NCI-H524 (cell line): ENCODE measurements around the gene PPP1R12A.
"Not testable (repeated sequence)": the region's sequence is repeated elsewhere in the genome, so short reads cannot be mapped to it uniquely, and the experiment has no call there.

Source experiments
- DNase-seq, 2 experiments: peaks; one replicate each; lab custom pipeline; 2025; lab: John Stamatoyannopoulos, UW

Gene PPP1R12A

GRCh38 chr12:79841248-79841877 lies 93.5 kb downstream of the PPP1R12A start:
- DNase-seq = no peak

GRCh38 chr12:79838359-79838758 lies 96.5 kb downstream of the PPP1R12A start:
- no peak for DNase-seq

DNA sequence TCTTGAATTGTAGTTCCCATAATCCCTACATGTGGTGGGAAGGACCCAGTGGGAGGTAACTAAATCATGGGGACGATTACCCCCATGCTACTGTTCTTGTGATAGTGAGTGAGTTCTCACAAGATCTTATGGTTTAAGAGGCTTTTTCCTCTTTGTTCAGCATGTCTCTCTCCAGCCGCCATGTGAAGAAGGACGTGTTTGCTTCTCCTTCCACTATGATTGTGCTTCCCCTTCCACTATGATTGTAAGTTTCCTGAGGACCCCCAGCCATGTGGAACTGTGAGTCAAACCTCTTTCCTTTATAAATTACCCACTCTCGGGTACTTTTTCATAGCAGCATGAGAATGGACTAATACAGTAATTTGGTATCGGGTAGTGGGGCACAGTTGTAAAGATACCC lies 97.3 kb downstream of the PPP1R12A start:
- no peak for DNase-seq

- DNase-seq = no peak
Observed at GRCh38 chr12:79835377-79835843, 99.5 kb downstream of the PPP1R12A start.

DNA sequence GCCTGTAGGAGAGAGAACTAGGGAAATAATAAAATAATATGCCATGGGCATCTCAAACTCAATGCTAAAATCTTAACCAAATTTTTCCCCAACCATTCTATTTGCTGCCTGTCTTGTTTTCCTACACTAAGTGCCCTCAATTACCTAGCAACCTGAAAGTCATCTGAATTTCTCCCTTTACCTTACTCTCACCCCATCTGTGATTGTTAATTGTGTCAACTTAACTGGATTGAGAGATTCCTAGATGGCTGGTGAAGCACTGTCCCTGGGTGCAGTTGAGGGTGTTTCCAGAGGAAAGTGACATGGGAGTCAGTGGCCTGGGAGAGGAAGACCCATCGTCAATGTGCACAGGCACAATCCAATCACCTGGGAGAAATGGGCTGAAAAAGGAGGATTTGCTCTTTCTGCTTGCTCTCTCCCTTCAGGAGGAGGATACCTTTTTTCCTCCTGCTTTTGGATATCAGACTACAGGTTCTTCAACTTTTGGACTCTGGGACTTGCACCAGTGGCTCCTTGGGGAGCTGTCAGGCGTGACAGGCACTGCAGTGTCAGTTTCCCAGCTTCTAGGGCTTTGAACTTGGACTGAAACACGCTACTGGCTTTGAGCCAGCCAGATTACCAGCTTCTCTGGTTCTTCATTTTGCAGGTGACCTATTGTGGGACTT lies 100.1 kb downstream of the PPP1R12A start:
- DNase-seq = no peak

GRCh38 chr12:79830440-79830839 lies 104.5 kb downstream of the PPP1R12A start:
- no peak for DNase-seq

- no peak for DNase-seq
Observed at GRCh38 chr12:79828924-79829323, 106.0 kb downstream of the PPP1R12A start.

DNA sequence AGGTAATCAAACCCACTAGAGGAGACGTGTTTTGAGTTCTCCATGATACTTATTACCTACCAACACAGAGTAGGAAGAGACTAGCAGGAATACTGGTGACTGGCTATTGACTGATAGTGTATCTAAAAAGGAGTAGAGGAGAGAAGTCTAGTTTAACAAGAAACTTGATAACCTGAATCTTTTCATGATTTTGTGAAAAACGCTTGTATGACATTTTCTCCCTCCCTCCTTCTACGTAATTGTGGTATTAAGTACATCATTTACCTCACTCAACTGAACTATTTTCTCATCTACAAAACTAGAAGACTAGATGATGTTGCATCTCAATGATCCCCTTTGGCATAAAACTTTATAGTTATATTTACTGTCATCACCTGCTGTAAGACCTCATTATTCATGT lies 107.4 kb downstream of the PPP1R12A start:
- no peak for DNase-seq

GRCh38 chr12:79826267-79827128 lies 108.4 kb downstream of the PPP1R12A start:
- no peak for DNase-seq

- no peak for DNase-seq
Observed at GRCh38 chr12:79822475-79822874, 112.4 kb downstream of the PPP1R12A start.

- DNase-seq = no peak
Observed at GRCh38 chr12:79818856-79819255, 116.0 kb downstream of the PPP1R12A start.

DNA sequence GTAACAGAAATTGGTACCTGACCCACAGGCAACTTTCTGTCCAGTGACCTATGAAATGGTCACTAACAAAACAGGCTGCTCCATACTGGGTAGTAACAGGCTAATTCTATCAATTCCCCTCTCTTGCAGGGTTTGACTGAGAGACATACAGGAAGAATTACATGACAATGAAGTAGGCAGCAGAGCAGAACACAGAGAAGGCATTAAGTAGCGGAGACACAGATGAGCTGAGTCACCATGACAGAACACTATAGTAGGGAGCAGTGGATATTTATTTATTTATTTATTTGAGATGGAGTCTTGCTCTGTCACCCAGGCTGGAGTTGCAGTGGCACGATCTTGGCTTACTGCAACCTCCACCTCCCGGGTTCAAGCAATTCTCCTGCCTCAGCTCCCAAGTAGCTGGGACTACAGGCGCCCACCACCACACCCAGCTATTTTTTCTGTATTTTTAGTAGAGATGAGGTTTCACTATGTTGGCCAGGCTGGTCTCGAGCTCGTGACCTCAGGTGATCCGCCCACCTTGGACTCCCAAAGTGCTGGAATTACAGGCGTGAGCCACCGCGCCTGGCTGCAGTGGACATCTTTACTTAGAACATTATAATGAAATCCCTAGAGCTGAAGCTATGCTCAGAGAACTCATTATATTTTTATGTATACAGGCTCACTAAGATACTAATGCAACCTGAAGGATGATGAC lies 150.4 kb downstream of the PPP1R12A start:
- not testable (repeated sequence) for DNase-seq

GRCh38 chr12:79782172-79782900 lies 152.6 kb downstream of the PPP1R12A start:
- no peak for DNase-seq

DNA sequence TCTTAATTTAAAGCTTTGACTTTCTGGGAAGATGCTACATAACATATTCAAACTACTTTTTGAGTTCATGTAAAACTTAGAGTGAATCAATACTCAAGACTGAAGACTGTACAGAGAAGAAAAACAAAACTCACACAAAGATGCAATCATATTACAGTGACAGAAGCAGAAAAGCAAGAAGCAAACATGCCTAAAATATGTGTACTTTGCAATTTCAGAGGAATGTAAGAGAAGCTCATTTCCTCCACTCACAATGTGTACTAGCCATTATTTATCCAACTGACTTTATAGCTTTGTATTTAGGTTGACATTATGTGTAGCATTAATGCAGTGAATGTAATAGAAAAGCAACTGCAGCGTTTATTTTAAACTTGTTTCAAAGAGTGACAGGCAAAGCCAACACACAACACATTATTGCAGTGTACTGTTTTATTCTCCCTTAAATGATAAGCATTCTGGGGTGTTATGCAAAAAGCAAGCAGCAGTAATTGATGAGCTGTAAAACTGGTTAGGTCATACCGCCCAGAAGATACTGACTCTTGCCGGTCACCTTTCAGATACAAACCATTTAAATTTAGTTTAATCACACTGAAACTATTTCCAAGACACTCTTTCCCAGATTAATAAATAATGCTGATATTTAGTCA lies 156.0 kb downstream of the PPP1R12A start:
- DNase-seq = no peak

- no peak for DNase-seq
Observed at GRCh38 chr12:79776111-79776510, 158.8 kb downstream of the PPP1R12A start.

GRCh38 chr12:79775355-79776027 lies 159.4 kb downstream of the PPP1R12A start:
- no peak for DNase-seq

GRCh38 chr12:79773896-79774295 lies 161.0 kb downstream of the PPP1R12A start:
- no peak for DNase-seq

DNA sequence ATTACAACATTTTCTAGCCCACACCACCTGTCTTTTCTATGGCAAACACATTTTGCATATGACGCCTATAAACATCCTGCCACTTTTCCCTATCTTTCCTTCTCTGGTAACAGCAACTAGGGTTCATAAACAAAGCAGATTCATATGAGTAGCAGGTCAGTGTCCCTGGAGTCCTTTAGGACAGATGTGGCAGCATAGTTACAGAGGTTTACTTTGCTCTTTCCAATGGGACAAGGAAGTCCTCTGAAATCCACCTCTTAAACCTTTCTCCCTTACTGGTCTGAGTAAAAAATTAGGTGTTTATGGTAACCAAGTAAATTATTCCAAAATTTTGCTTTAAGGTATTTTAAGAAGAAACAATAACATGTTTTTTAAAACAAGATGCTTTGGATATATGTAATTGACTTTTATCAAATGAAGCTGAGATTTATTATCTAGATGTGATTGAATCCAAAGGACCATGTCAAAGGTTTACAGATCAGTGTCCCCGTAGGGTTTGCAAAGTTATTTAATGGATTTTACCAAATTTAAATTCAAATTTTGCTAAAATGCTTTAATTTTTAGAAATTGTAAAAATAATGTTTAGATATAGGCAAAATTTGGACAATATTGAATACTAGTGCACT lies 164.9 kb downstream of the PPP1R12A start:
- no peak for DNase-seq

DNA sequence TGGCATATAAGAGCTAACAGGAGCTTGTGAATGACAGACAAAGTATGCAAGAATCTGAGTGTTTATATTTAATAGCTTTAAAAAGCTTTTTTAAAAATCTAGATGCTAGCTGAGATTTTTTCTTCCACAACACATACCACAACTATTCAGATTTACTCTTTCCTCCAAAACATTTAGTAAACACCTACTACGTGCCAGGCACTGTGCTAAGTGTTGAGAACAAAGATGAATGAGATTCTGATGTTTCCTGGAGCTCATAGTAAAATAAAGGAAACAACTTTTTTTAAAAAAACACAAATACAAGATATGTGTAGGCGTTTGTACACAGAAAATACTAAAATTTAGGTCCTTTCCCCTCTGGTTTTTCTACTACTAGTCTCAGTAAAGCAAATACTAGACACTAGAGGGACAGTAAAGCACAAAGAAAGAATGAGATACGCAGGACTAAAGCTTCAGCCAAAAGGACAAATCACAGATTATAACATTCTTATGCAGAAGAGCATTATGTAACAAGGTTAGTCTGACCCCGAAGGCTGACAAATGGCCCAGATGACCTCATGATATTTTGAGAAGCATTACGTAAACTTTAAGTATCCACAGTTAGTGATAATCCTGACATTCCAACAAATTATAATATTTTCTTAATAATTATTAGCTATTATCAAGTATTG lies 165.6 kb downstream of the PPP1R12A start:
- DNase-seq = no peak
